ENCODE results near the gene SFN.
"Not testable (repeated sequence)": the region's sequence is repeated elsewhere in the genome, so short reads cannot be mapped to it uniquely, and the experiment has no call there.

The SFN gene

GRCh38 chr1:26862781-26863684, at the start of gene SFN:
Gene SFN, plus strand, starts transcription at chr1:26863149. Its CDS starts 64 bp downstream, at chr1:26863213.
- peak in 3 of 6 experiments; percentile 4 to 28 (median 6) for DNase-seq

GRCh38 chr1:26814377-26814776, 48.6 kb upstream of the SFN start:
- no peak for DNase-seq

GRCh38 chr1:26814893-26815292, 48.1 kb upstream of the SFN start:
- no peak for DNase-seq

- DNase-seq, result peak in 5 of 6 experiments; percentile 9 to 63 (median 20)
Measured at GRCh38 chr1:26820784-26821269, 42.1 kb upstream of the SFN start.

GRCh38 chr1:26822737-26823395, 40.1 kb upstream of the SFN start:
- DNase-seq, result no peak

GRCh38 chr1:26824731-26825130, 38.2 kb upstream of the SFN start:
- no peak for DNase-seq

GRCh38 chr1:26826261-26827105, 36.5 kb upstream of the SFN start, which contains the start of gene ZDHHC18:
Gene ZDHHC18, plus strand, starts transcription at chr1:26826688. Its CDS starts 117 bp downstream, at chr1:26826805.
- peak; percentile 49 to 79 (median 69) for DNase-seq

- peak in 2 of 6 experiments; percentile 9 to 42 for DNase-seq
Measured at GRCh38 chr1:26827106-26827604, 35.8 kb upstream of the SFN start.

GRCh38 chr1:26827663-26828062, 35.3 kb upstream of the SFN start:
- no peak for DNase-seq

GRCh38 chr1:26828411-26828991, 34.4 kb upstream of the SFN start:
- DNase-seq, result no peak

GRCh38 chr1:26829184-26829911, 33.6 kb upstream of the SFN start:
- no peak for DNase-seq

GRCh38 chr1:26831059-26831458, 31.9 kb upstream of the SFN start:
- no peak for DNase-seq

GRCh38 chr1:26831546-26832248, 31.3 kb upstream of the SFN start:
- no peak for DNase-seq

GRCh38 chr1:26832249-26832960, 30.5 kb upstream of the SFN start:
- no peak for DNase-seq

GRCh38 chr1:26833432-26834405, 29.2 kb upstream of the SFN start:
- DNase-seq, result peak; percentile 66 to 90 (median 85)

GRCh38 chr1:26837665-26838064, 25.3 kb upstream of the SFN start:
- not testable (repeated sequence) for DNase-seq

GRCh38 chr1:26838474-26839338, 24.2 kb upstream of the SFN start:
- no peak for DNase-seq

- no peak for DNase-seq
Measured at GRCh38 chr1:26839339-26839722, 23.6 kb upstream of the SFN start.

All from stimulated activated naive CD4-positive, alpha-beta T cell (primary cell).